ENCODE measurements around the gene DPM2.
A peak's percentile ranks its signal among the peaks of the same experiment; 100 is the strongest.

Gene DPM2

DNA sequence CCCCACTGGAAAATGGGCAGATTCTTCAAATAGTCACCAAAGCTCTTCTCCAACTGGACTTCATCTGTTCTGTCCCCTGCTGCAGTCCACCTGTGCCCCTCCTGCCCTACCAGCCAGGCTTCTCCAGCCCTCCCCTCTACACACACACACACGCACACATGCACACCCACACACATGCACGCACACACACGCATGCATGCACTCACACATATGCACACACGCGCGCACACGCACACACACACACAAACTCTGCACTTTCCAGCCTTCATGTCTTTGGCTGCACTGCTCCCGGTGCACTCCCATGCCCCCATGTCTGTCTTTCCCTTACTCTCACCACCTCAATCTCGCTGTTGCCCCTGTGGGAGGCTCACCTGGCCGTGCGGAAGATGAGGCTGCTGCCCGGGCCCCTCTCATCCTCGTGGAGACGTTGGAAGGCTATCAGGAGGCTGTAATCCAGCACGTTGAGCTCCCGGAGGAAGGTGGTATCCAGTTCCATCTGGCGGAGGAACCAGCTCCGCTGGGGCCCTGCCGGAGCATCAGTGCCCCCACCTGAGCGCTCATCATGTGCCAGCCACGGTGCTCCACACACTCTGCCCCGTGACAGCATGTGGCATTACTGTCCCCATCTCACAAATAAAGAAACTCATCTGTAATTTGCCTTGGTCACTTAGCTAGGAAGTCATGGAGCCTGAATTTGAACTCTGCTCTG, 12.8 kb downstream of the DPM2 start:
- no CpG with 5 or more reads among the region's 22 CpGs for WGBS, 2 donors (ENCODE audit: extremely low coverage in 2 of 2, insufficient read length in 2 of 2, insufficient replicate concordance in 1 of 2)

DNA sequence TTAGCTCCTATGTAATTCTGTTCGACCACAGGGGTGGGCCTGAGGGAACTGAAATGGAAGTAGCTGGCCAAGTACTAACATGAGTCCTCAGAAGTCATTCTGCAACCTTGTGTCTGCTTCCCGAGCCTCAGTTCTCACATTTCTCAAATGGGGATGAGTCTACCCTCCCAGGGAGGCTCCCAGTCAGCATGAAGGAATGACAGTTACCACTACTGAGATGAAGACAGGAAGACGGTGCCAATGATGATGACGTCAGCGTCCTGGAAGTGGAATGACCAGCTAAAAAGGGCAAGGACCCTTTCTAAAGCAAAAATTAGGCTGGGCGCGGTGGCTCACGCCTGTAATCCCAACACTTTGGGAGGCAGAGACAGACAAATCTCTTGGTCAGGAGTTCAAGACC, 13.9 kb downstream of the DPM2 start:
- Histone ChIP-seq H3K4me3 (ENCODE audit: low read length in 2 of 2) (no peak overlapping the region), H3K4me2 (ENCODE audit: insufficient read depth, low read length, poor library complexity, severe bottlenecking) (no peak overlapping the region), H3K14ac (ENCODE audit: low read length) (no peak overlapping the region), H4K91ac (ENCODE audit: low read depth, low read length, poor library complexity) (no peak overlapping the region), H2AFZ (ENCODE audit: low read length) (no peak overlapping the region), H2AK5ac (ENCODE audit: low read depth, low read length) (no peak overlapping the region), H3K18ac (ENCODE audit: low read length) (no peak overlapping the region), H3K79me1 (ENCODE audit: low read depth, low read length) (no peaks in the 10 kb centered on the region), H2BK120ac (ENCODE audit: low read depth, low read length) (no peak overlapping the region), H3K9me3 (replicated peaks in 1 of 2; ENCODE audit: control insufficient read depth in 2 of 2, insufficient read depth in 1 of 2, low read depth in 1 of 2, low read length in 2 of 2) (no peaks in the 10 kb centered on the region), H3K23ac (ENCODE audit: low read depth, low read length, poor library complexity) (no peak overlapping the region), H3K9ac (ENCODE audit: low read depth, low read length, poor library complexity) (no peak overlapping the region), H3K4ac (ENCODE audit: low read length) (no peak overlapping the region), H2BK5ac (ENCODE audit: low read length) (no peak overlapping the region), H2BK12ac (ENCODE audit: low read length) (no peak overlapping the region), H3K36me3 (replicated peaks in 1 of 2; ENCODE audit: control insufficient read depth in 2 of 2, insufficient read depth in 2 of 2, low read length in 2 of 2) (no peaks in the 10 kb centered on the region), H2BK15ac (ENCODE audit: low read length) (no peak overlapping the region), H3K27me3 (ENCODE audit: control insufficient read depth in 3 of 3, insufficient read depth in 3 of 3, low read depth in 1 of 3, low read length in 3 of 3) (peaks cover 2 to 65% (median 32%) of the 10 kb centered on the region in 3 experiments), H4K8ac (ENCODE audit: low read depth, low read length) (no peak overlapping the region), H3K27ac (replicated peaks; ENCODE audit: low read length) (no peak overlapping the region), H3K4me1 (ENCODE audit: control insufficient read depth in 2 of 2, insufficient read depth in 1 of 2, low read depth in 1 of 2, low read length in 2 of 2) (peaks cover 0 to 12% of the 10 kb centered on the region in 2 donors)
- DNase-seq (ENCODE audit: low spot score), result no peak
- no CpG with 5 or more reads among the region's 8 CpGs for WGBS, 2 donors (ENCODE audit: extremely low coverage in 2 of 2, insufficient read length in 2 of 2, insufficient replicate concordance in 1 of 2)

More for the DNA sequence above, 12.8 kb downstream of the DPM2 start:
- Histone ChIP-seq H3K23ac (ENCODE audit: low read depth, low read length, poor library complexity) (peak overlapping the region; percentile 22), H3K27ac (replicated peaks; ENCODE audit: low read length) (no peak overlapping the region), H3K9ac (ENCODE audit: low read depth, low read length, poor library complexity) (peak overlapping the region; percentile 63), H3K4me2 (ENCODE audit: insufficient read depth, low read length, poor library complexity, severe bottlenecking) (no peak overlapping the region), H3K4me1 (ENCODE audit: control insufficient read depth in 2 of 2, insufficient read depth in 1 of 2, low read depth in 1 of 2, low read length in 2 of 2) (peaks cover 1 to 12% of the 10 kb centered on the region in 2 donors), H2BK120ac (ENCODE audit: low read depth, low read length) (no peak overlapping the region), H2BK15ac (ENCODE audit: low read length) (peak overlapping the region; percentile 21), H3K18ac (ENCODE audit: low read length) (peak overlapping the region; percentile 38), H3K79me1 (ENCODE audit: low read depth, low read length) (no peaks in the 10 kb centered on the region), H2BK12ac (ENCODE audit: low read length) (peak overlapping the region; percentile 75), H3K4ac (ENCODE audit: low read length) (peak overlapping the region; percentile 20), H3K36me3 (replicated peaks in 1 of 2; ENCODE audit: control insufficient read depth in 2 of 2, insufficient read depth in 2 of 2, low read length in 2 of 2) (no peaks in the 10 kb centered on the region), H4K91ac (ENCODE audit: low read depth, low read length, poor library complexity) (no peak overlapping the region), H4K8ac (ENCODE audit: low read depth, low read length) (no peak overlapping the region), H3K14ac (ENCODE audit: low read length) (no peak overlapping the region), H3K4me3 (ENCODE audit: low read length in 2 of 2) (peak overlapping the region in 1 of 2 donors; percentile 46), H3K9me3 (replicated peaks in 1 of 2; ENCODE audit: control insufficient read depth in 2 of 2, insufficient read depth in 1 of 2, low read depth in 1 of 2, low read length in 2 of 2) (no peaks in the 10 kb centered on the region), H2BK5ac (ENCODE audit: low read length) (no peak overlapping the region), H3K27me3 (ENCODE audit: control insufficient read depth in 3 of 3, insufficient read depth in 3 of 3, low read depth in 1 of 3, low read length in 3 of 3) (peaks cover 2 to 72% (median 41%) of the 10 kb centered on the region in 3 experiments), H2AK5ac (ENCODE audit: low read depth, low read length) (no peak overlapping the region), H2AFZ (ENCODE audit: low read length) (no peak overlapping the region)
- DNase-seq (ENCODE audit: low spot score), result no peak

DNA sequence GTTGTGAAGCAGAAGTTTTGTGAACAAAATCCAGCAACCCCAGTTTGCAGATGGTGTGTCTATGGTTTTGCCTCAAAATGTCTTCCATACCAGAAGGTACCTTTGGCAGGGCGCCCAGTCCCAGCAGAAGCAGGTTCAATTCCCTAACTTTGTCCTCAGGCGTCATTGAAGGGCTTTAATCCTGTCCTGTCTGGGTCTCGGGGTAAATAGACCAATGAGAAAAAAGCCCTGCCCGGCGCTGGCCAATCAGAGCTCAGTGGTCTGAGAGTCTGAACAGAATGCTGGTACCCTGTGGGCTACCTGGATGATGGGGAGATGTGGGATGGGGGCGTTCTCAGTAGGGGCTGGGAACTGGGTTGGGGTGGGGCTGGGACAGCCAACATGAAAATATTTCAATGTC, 14.6 kb downstream of the DPM2 start:
- Histone ChIP-seq H3K23ac (ENCODE audit: low read depth, low read length, poor library complexity) (no peak overlapping the region), H2AK5ac (ENCODE audit: low read depth, low read length) (no peak overlapping the region), H3K36me3 (replicated peaks in 1 of 2; ENCODE audit: control insufficient read depth in 2 of 2, insufficient read depth in 2 of 2, low read length in 2 of 2) (no peaks in the 10 kb centered on the region), H2BK15ac (ENCODE audit: low read length) (peak overlapping the region; percentile 20), H3K4me1 (ENCODE audit: control insufficient read depth in 2 of 2, insufficient read depth in 1 of 2, low read depth in 1 of 2, low read length in 2 of 2) (peaks cover 0 to 12% of the 10 kb centered on the region in 2 donors), H3K14ac (ENCODE audit: low read length) (no peak overlapping the region), H2BK120ac (ENCODE audit: low read depth, low read length) (no peak overlapping the region), H3K27me3 (ENCODE audit: control insufficient read depth in 3 of 3, insufficient read depth in 3 of 3, low read depth in 1 of 3, low read length in 3 of 3) (peaks cover 2 to 57% (median 26%) of the 10 kb centered on the region in 3 experiments), H2AFZ (ENCODE audit: low read length) (no peak overlapping the region), H3K27ac (replicated peaks; ENCODE audit: low read length) (no peak overlapping the region), H3K9ac (ENCODE audit: low read depth, low read length, poor library complexity) (peak overlapping the region; percentile 61), H3K4me3 (ENCODE audit: low read length in 2 of 2) (no peak overlapping the region), H3K9me3 (replicated peaks in 1 of 2; ENCODE audit: control insufficient read depth in 2 of 2, insufficient read depth in 1 of 2, low read depth in 1 of 2, low read length in 2 of 2) (no peaks in the 10 kb centered on the region), H3K79me1 (ENCODE audit: low read depth, low read length) (no peaks in the 10 kb centered on the region), H3K4me2 (ENCODE audit: insufficient read depth, low read length, poor library complexity, severe bottlenecking) (no peak overlapping the region), H3K18ac (ENCODE audit: low read length) (no peak overlapping the region), H2BK12ac (ENCODE audit: low read length) (no peak overlapping the region), H4K8ac (ENCODE audit: low read depth, low read length) (no peak overlapping the region), H3K4ac (ENCODE audit: low read length) (no peak overlapping the region), H4K91ac (ENCODE audit: low read depth, low read length, poor library complexity) (no peak overlapping the region), H2BK5ac (ENCODE audit: low read length) (no peak overlapping the region)
- DNase-seq (ENCODE audit: low spot score), result no peak
- no CpG with 5 or more reads among the region's 6 CpGs for WGBS, 2 donors (ENCODE audit: extremely low coverage in 2 of 2, insufficient read length in 2 of 2, insufficient replicate concordance in 1 of 2)

DNA sequence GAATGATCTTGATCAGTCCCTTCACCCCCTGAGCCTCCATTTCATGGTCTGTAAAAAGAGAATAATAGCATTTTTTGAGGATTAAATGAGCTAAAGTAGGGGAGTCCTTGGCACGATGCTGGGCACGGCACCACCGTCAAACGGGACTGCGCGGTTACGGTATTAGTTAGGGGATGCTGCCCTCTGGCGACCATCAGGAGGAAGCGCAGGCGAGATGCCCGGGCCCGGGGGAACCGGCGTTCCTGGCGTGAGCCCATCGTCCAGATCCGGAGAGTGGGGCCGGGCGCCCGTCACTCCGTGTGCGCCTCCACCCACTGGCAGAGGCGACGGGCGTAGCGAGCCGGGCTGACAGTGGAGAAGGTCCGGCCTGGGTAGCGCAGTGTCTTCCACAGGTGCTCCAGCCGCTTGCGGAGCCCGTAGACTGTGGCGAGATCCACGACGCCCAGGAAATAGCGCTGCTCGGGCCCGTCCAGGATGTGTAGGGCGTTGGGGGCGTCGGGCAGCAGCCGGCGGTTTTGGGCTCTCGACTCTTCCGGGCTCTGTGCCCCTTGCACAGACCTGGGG, 16.0 kb downstream of the DPM2 start:
- Histone ChIP-seq H2AK5ac (ENCODE audit: low read depth, low read length) (peak overlapping the region; percentile 92), H3K27ac (replicated peaks; ENCODE audit: low read length) (no peak overlapping the region), H2BK15ac (ENCODE audit: low read length) (no peak overlapping the region), H4K91ac (ENCODE audit: low read depth, low read length, poor library complexity) (no peak overlapping the region), H4K8ac (ENCODE audit: low read depth, low read length) (no peak overlapping the region), H3K4me3 (ENCODE audit: low read length in 2 of 2) (no peak overlapping the region), H3K14ac (ENCODE audit: low read length) (no peak overlapping the region), H3K9me3 (replicated peaks in 1 of 2; ENCODE audit: control insufficient read depth in 2 of 2, insufficient read depth in 1 of 2, low read depth in 1 of 2, low read length in 2 of 2) (no peaks in the 10 kb centered on the region), H3K23ac (ENCODE audit: low read depth, low read length, poor library complexity) (no peak overlapping the region), H3K4me2 (ENCODE audit: insufficient read depth, low read length, poor library complexity, severe bottlenecking) (no peak overlapping the region), H3K27me3 (ENCODE audit: control insufficient read depth in 3 of 3, insufficient read depth in 3 of 3, low read depth in 1 of 3, low read length in 3 of 3) (peaks cover 0 to 45% (median 16%) of the 10 kb centered on the region in 3 experiments), H3K36me3 (replicated peaks in 1 of 2; ENCODE audit: control insufficient read depth in 2 of 2, insufficient read depth in 2 of 2, low read length in 2 of 2) (no peaks in the 10 kb centered on the region), H2BK5ac (ENCODE audit: low read length) (peak overlapping the region; percentile 22), H2AFZ (ENCODE audit: low read length) (no peak overlapping the region), H3K18ac (ENCODE audit: low read length) (peak overlapping the region; percentile 80), H2BK12ac (ENCODE audit: low read length) (peak overlapping the region; percentile 93), H3K4me1 (ENCODE audit: control insufficient read depth in 2 of 2, insufficient read depth in 1 of 2, low read depth in 1 of 2, low read length in 2 of 2) (peaks cover 1 to 8% of the 10 kb centered on the region in 2 donors), H3K79me1 (ENCODE audit: low read depth, low read length) (no peaks in the 10 kb centered on the region), H2BK120ac (ENCODE audit: low read depth, low read length) (peak overlapping the region; percentile 81), H3K9ac (ENCODE audit: low read depth, low read length, poor library complexity) (no peak overlapping the region), H3K4ac (ENCODE audit: low read length) (no peak overlapping the region)
- WGBS, 2 donors (ENCODE audit: extremely low coverage in 2 of 2, insufficient read length in 2 of 2, insufficient replicate concordance in 1 of 2), result no CpG with 5 or more reads among the region's 45 CpGs
- DNase-seq (ENCODE audit: low spot score), result no peak
